Kasumi-1 (cell line): ENCODE measurements around the gene AKNA.

Source experiments
- DNase-seq, 2 experiments: peaks; one replicate each; lab custom pipeline; 2025; lab: John Stamatoyannopoulos, UW

AKNA gene

GRCh38 chr9:114362394-114362793 is 25.4 kb downstream of the AKNA start:
- DNase-seq: no peak

DNA sequence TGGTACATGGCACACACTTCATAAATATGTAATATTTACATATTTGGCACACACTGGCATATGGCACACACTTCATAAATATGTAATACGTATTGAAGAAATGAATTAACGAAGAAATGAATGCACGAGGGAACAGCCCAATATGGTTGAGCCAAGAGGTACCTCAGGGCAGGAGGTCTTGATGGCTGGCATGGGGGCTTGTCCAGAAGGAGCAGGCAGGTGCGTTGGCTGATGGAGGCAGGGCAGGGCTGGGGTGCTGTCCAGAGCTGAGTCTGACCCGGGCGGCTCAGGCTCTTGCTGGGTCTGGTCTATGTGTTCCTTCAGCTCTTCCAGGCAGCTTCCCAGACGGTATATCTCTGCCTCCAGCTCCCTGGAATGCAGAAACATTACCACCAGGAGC is 26.2 kb downstream of the AKNA start:
- DNase-seq: no peak

DNA sequence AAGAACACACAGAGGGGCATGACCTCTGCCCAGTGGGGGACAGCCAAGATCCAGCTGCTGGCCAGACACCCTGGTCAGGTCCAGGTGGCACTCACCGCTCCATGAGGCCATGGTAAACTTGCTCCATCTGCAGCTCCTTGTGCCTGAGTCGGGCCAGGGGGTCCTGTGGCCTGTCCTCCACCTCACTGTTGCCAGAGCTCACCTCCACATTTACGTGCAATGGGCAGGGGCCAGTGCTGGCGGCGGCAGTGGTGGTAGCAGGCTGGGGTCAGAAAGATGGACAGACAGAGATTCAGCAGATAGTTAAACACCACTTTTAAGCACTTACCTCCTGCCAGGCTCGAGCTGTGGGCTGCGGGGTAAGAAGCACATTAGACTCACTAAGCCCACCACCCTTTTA is 28.0 kb downstream of the AKNA start:
- no peak for DNase-seq

GRCh38 chr9:114357911-114358328 is 29.9 kb downstream of the AKNA start:
- DNase-seq: no peak

DNA sequence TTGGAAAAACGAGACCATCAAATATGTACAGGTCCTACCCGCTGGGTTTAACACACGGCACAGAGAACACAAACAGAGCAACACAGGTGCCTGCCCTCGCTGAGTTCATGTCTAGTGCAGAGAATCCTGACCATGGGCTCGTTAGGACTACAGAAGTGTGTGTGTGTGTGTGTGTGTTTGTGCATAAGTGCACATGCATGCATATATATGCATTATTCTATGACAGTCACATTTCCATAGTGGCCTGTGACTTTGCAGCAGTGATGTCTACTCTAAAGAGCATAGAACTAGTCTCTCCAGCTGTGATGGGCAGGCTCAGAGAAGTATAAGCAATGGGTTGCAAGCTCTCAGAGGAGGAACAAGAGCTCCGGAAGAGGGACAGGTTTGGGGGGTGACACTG is 30.4 kb downstream of the AKNA start:
- DNase-seq: no peak

DNA sequence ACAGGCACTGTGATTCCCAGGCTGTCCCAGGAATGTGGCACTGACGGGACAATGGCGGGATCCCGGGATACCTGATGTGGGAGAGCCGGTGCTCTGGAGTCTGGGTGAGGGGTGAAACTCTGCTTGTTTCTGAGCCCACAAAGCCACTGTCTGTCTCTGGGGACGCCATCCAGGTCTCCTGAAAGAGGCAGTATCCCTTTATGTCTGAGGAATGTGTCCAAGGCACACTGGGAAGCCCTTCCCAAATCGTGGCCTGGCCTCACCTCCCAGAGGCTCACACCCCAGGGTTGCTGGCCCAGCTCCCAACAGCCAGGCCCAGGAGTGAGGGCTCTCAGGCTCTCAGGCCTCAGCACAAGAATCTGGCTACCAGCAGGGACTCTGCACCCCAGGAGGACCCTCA is 31.0 kb downstream of the AKNA start:
- DNase-seq: no peak

GRCh38 chr9:114355821-114356220 is 32.0 kb downstream of the AKNA start:
- DNase-seq: no peak

DNA sequence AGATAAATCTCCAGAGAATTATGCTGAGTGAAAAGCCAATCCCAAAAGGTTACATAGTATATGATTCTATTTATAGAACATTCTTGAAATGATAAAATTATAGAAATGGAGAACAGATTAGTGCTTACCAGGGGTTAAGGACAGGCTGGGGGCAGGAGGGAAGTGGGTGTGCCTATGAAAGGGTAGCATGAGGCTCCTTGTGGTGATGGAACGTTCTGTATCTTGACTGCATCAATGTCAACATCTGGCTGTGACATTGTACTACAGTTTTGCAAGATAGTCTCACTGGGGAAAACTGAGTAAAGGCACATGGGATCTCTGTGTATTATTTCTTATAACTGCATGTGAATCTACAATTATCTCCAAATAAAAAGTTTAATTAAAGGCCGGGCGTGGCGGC is 35.9 kb downstream of the AKNA start:
- no peak for DNase-seq

DNA sequence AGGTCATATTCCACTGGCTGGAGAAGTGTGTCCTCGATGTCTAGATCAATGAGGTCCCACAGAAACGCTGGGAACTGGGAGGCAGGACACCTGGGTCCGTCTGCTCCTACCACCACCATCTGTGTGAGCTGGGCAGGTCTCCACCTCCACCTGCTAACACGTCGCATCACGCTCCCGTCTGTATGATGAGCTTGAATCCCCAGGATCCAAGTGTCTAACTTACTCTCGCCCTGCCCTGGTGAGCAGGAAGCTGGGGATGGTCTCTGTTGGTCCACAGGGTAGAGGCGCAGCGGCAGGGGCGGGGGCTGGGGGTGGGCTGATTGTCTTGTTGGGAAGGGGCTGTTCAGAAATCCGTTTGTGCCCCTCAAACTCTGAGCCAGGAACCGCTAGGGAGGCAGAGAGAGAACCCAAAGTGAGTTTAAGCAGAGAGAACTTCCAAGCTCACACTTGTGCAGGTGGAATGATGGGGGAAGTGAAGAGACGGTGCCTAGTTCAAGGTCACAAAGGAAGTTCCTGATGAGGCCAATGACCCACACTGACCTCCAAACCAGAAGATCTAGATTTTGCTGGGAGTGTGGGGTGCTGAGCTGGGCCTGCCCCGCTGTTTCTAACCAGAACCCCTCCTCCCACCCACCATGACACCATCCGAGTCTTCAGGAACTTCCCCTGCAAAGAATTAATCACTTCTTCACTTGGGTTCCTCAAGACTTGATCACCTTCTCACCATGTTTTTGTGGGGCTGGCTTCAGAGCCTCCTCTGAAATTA is 37.0 kb downstream of the AKNA start:
- DNase-seq: no peak

GRCh38 chr9:114349713-114350480 is 37.9 kb downstream of the AKNA start:
- no peak for DNase-seq

DNA sequence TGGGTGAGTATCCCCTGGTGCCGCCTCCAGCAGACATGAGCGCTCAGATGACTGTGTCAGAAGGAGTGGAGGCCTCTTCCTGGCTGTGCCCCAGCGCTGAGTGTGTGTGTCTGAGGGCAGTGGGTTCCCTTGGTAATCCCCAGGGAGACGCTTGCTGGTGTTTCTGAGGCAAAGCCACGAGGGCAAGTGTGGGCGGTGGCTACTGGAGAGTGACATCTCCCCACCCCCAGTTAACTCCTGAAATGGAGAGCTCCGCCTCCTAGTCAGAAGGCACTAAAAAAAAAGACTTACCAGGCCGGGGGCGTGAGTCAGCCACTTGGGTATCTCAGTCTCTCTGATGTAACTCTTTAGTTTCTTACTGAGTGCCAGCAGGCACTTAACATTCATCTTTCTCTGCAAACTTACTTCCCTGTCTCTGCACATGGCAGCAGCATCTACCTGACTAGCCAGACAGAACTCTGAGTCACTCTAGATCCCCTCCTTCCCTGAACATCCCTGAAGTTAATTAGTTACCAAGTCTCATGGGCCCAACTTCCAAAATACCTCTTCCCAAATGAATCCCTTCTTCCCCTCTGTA is 38.8 kb downstream of the AKNA start:
- DNase-seq: peak; percentile 93 to 94

DNA sequence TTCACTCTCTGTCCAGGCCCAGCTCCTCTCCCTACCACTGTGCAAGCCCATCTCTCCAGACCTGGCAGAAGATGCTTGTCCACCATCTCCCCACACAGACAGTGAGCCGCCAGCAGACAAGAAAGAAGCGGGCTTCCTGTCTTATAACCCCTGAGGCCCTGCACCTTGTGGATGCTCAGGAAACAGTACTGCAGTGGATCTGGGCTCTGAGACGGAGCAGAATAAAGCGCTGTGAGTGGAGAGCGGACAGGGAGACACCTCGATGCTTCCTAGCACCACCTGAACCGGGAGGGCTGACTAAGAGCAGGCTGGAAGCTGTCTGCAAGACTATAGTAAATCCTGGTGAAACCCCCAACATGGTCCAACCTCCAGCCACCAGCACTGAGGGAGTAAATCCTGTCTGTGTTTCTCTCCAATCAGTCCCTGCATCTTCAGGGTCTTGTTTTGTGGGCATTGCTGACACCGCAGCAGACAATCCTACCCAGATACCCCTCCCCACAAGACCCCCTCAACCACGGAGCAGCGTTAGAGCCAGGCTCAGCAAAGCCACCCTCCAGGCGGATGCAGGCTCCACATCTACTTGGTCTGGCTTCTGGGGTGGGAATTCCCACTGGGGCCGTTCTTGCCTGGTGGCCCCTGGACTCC is 39.4 kb downstream of the AKNA start:
- DNase-seq: no peak

DNA sequence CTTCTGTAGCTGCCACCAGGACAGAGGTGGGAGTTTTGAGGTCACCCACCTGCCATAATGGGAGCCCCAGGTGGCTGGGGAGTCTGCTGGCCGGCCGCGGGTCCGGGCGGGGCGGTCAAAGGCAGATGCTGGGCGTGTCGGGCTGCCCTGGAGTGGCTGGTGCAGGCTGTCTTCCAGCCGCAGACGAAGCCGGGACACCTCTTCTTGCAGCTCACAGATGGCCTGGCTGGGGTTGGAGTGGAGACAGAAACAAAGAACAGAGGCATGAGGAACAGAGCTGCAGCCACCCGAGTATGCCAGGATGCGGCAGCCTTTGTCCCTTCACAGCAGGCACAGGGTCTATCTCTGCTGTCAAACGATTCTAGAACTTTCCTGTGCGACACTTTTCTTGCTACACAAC is 40.1 kb downstream of the AKNA start:
- DNase-seq: no peak

DNA sequence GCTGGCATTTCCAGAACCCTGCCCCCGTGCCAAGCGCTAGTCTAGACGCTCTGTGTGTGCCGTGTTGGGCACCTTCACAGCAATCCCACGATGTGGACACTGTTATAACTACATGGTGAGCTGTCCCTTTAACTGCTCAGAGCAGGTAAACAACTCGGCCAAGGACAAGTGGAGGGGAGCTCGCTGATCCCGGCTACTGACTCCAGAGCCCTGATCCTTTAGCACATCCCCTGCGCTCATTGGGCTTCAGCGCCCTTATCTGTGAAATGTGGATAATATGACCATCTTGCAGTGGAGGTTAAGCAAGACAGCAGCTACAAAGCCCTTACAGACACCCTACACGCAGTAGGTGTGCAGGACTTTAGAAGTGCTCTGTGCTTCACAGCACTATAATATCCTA is 41.6 kb downstream of the AKNA start:
- DNase-seq: no peak

GRCh38 chr9:114345493-114346065 is 42.2 kb downstream of the AKNA start:
- DNase-seq: no peak

- DNase-seq: no peak
Measured at GRCh38 chr9:114344692-114345091, 43.1 kb downstream of the AKNA start.

GRCh38 chr9:114344188-114344566 is 43.6 kb downstream of the AKNA start:
- DNase-seq: no peak

GRCh38 chr9:114343471-114344187 is 44.2 kb downstream of the AKNA start:
- DNase-seq: no peak

DNA sequence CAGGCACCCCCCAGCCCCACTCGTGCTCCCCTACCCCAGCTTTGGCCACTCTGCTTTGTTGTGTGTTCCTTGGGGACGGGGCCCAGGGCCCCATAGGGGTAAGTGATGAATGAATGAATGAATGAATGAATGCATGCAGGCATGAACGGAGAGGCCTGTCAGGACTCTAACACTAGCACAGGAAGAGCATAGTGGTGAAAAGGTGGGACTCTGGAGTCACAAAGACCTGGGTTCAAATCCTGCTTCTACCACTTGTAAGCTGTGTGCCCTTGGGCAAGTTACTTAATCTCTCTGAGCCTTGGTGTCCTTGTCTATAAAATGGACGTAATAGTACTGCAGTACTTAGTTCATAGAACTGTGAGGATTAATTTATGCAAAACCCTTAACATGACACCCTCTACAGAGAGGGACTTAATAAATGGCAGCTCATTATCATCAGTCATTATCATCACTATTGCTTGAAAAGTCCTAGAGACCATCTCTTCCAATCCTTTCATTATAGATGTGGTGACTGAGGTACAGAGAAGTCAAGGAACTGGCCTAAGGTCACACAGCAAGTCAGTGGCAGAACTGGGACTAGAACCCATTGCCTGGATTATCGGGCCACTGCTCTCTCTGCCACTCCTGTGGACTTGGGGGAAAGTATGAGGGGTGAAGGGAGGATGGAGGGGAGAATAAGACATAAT is 44.9 kb downstream of the AKNA start:
- no peak for DNase-seq

DNA sequence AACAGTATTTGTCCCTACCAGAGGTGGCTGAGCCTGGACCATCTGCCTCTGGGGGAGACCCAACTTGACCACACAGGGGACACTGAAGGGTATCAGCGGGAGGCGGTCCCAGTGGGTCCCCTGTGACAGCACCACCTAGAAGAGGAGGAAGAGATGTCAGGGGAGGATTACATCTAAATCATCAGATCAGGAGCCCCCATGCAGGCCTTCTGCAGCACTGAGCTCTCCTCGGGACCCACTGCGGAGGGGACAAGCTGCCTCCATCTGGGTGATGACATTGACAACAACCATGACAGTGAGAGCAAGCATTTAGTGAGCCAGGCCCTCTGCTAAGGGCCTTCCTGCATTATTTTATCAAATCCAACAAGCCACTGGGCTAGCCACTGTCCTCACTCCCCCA is 45.8 kb downstream of the AKNA start:
- no peak for DNase-seq

DNA sequence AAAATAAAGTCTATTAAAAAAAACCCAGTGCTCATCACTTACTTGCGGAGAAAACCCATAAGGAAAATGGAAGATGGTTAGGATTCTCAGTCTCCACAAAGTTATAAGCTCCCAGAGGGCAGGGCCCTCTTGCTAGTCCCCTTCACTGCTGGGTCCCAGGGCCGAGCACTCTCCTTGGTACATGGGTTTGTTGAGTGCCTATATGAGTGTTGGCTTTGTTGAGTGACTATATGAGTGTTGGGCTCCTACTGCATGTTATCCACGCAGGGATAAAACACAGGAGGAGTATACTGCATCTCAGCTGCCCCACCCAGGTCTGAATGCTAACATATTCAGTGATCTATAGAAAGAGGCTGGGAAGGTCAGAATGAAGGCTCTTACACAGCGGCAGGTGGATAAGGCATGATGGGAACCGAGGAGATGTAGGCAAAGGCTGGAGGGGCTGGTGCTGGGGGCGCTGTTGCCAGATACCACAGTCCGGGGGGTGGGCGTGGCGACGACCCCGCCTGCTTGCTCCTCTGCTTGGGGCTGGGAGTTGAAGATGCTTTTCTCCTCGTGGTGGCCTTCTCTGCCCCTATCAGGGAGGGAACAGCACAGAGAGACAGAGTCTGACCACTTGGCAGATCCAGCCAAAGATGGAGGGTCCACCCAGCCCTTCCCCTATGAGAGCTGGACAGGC is 46.5 kb downstream of the AKNA start:
- no peak for DNase-seq
